GM12878 (cell line): Measurements from ENCODE around the gene RALGPS1.

Experiments
- CREB1 ChIP-seq: IDR thresholded peaks from 2 replicates; pipeline ENCODE4 v1.6.1; 2012; ENCODE audit warnings: low read depth, mild to moderate bottlenecking, inconsistent platforms
- CTCF ChIP-seq, 3 experiments: IDR thresholded peaks in 2 of 3; conservative IDR thresholded peaks in 1 of 3; 2 replicates each; pipeline ENCODE4 v1.5.1; 2011; ENCODE audit warnings: low read depth in 3 of 3, low read length in 3 of 3, mild to moderate bottlenecking in 3 of 3, control low read depth in 2 of 3, moderate library complexity in 2 of 3, inconsistent platforms in 1 of 3, mixed read lengths in 1 of 3; ENCODE audit not compliant: control insufficient read depth in 2 of 3, insufficient read depth in 1 of 3; ENCODE audit errors: extremely low read depth in 1 of 3
- EZH2 ChIP-seq: IDR thresholded peaks from 2 replicates; pipeline ENCODE4 v1.6.1; 2012; ENCODE audit warnings: low read depth, mild to moderate bottlenecking, control low read depth, inconsistent platforms, low read length, borderline replicate concordance; ENCODE audit not compliant: control insufficient read depth
- MAX ChIP-seq: IDR thresholded peaks from 2 replicates; pipeline ENCODE4 v1.6.1; 2012; ENCODE audit warnings: low read depth, low read length, improper control_type of control experiment
- SPI1 ChIP-seq: IDR thresholded peaks from 2 replicates; pipeline ENCODE4 v1.6.1; 2011; ENCODE audit warnings: low read depth, mild to moderate bottlenecking, low read length, moderate library complexity, borderline replicate concordance; ENCODE audit not compliant: insufficient read depth
- ZNF274 ChIP-seq: IDR thresholded peaks from one replicate; pipeline ENCODE4 v1.8.0; 2011; ENCODE audit not compliant: insufficient read length, insufficient read depth
- ZSCAN29 ChIP-seq: fragments of 450-650 bp; IDR thresholded peaks from 2 replicates; pipeline ENCODE4 v1.6.1; 2017; ENCODE audit warnings: mild to moderate bottlenecking, moderate library complexity

DNA sequence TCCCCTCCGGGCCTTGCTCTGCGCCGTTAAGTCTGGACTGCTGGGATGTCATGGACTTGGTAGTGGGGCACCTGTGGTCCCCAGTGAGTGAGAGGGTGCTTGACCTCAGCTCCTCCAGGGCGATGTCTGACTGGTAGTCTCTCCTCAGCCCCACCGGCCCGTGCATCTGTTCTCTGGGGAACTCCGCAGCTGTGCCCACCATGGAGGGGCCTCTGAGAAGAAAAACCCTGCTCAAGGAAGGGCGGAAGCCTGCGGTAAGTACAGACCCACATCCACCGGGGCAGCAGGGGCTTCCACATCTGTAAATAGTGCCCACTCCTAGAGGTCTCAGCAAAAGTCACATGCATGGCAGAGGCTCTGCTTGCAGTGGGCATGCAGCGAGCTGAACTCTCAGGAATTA is 297.4 kb downstream of the RALGPS1 start:
- TF ChIP-seq ZSCAN29 (no peak), EZH2 (no peak), ZNF274 (no peak), SPI1 (no peak), CTCF (IDR thresholded peaks at IDR 0.05 in 2 of 3, conservative IDR thresholded peaks at IDR 0.05 in 1 of 3; ENCODE audit: control insufficient read depth in 2 of 3, extremely low read depth in 1 of 3, insufficient read depth in 1 of 3, low read depth in 3 of 3, low read length in 3 of 3) (no peak), MAX (no peak), CREB1 (no peak)
